Naive thymus-derived CD4-positive, alpha-beta T cell (primary cell): ENCODE results near the gene OGFR. TPM values are rescaled to one million over a fixed set of nuclear protein-coding genes. Genes with fewer than 3 reads are reported as not detected.

ENCODE experiments used
- ATAC-seq: fragments of 150-1000 bp; cut with Tn5 transposase; 2 replicates; pipeline ENCODE4 v1.10.0; 2021; ENCODE audit warnings: mild to moderate bottlenecking, moderate library complexity
- CTCF ChIA-PET: fragments of 350-600 bp; sonication (Branson Sonifier 250); formaldehyde crosslinking; loops from one replicate; lab custom pipeline; 2021; ENCODE audit warnings: antibody characterized with exemption; lab: Charles Lee
- POLR2A ChIA-PET: fragments of 350-600 bp; sonication (Branson Sonifier 250); formaldehyde crosslinking; loops from one replicate; lab custom pipeline; 2021; ENCODE audit warnings: antibody characterized with exemption, inconsistent platforms; lab: Charles Lee
- DNase-seq, 9 donors: peaks; one replicate each; pipeline versions ENCODE4 v3.0.0 to v3.0.0-alpha.2; 2020 to 2022; ENCODE audit warnings: mixed read lengths in 1 of 9
- H3K27ac ChIP-seq: one replicate; pipeline ENCODE4 v1.7.0; 2013; ENCODE audit warnings: mild to moderate bottlenecking, low read depth, low read length, moderate library complexity
- H3K27me3 ChIP-seq, 2 donors: one replicate each; pipeline ENCODE4 v1.7.0; 2013; ENCODE audit warnings: low read length in 2 of 2, mild to moderate bottlenecking in 2 of 2, moderate library complexity in 2 of 2; ENCODE audit not compliant: control insufficient read depth in 2 of 2, insufficient read depth in 2 of 2
- H3K36me3 ChIP-seq, 3 experiments: 1 replicate in 2 of 3; 2 replicates in 1 of 3; pipeline ENCODE4 v1.7.0; 2013; ENCODE audit warnings: low read length in 3 of 3, mild to moderate bottlenecking in 3 of 3, moderate library complexity in 1 of 3; ENCODE audit not compliant: insufficient read depth in 3 of 3, control insufficient read depth in 2 of 3
- H3K4me1 ChIP-seq, 2 donors: one replicate each; pipeline ENCODE4 v1.7.0; 2013; ENCODE audit warnings: low read length in 2 of 2, mild to moderate bottlenecking in 2 of 2, moderate library complexity in 1 of 2; ENCODE audit not compliant: control insufficient read depth in 2 of 2, insufficient read depth in 2 of 2
- H3K4me3 ChIP-seq: 2 replicates; pipeline ENCODE4 v1.7.0; 2013; ENCODE audit warnings: mild to moderate bottlenecking, low read length
- H3K9me3 ChIP-seq, 3 experiments: 1 replicate in 2 of 3; 2 replicates in 1 of 3; pipeline ENCODE4 v1.7.0; 2013; ENCODE audit warnings: low read length in 3 of 3; ENCODE audit not compliant: control insufficient read depth in 2 of 3
- H3K27ac Mint-ChIP-seq, 9 donors: one replicate each; pipeline ENCODE4 v1.8.0; 2020 to 2022; ENCODE audit warnings: mixed read lengths in 9 of 9, mild to moderate bottlenecking in 8 of 9, moderate library complexity in 5 of 9, inconsistent platforms in 2 of 9
- H3K27me3 Mint-ChIP-seq, 5 donors: one replicate each; pipeline ENCODE4 v1.8.0; 2021 to 2022; ENCODE audit warnings: mixed read lengths in 5 of 5, mild to moderate bottlenecking in 1 of 5
- H3K36me3 Mint-ChIP-seq, 5 donors: one replicate each; pipeline ENCODE4 v1.8.0; 2020 to 2022; ENCODE audit warnings: mixed read lengths in 5 of 5, mild to moderate bottlenecking in 3 of 5, inconsistent platforms in 1 of 5
- H3K4me1 Mint-ChIP-seq, 7 donors: one replicate each; pipeline ENCODE4 v1.8.0; 2020 to 2022; ENCODE audit warnings: mixed read lengths in 7 of 7, mild to moderate bottlenecking in 3 of 7, inconsistent platforms in 1 of 7
- H3K4me3 Mint-ChIP-seq, 10 donors: one replicate each; pipeline ENCODE4 v1.8.0; 2020 to 2022; ENCODE audit warnings: mild to moderate bottlenecking in 10 of 10, mixed read lengths in 10 of 10, moderate library complexity in 6 of 10, inconsistent platforms in 2 of 10
- H3K9me3 Mint-ChIP-seq, 11 donors: one replicate each; pipeline ENCODE4 v1.8.0; 2020 to 2022; ENCODE audit warnings: mixed read lengths in 11 of 11, mild to moderate bottlenecking in 4 of 11, inconsistent platforms in 1 of 11, moderate library complexity in 1 of 11
- intact Hi-C, 2 donors: fragments of 100-400 bp; cut with micrococcal nuclease; formaldehyde crosslinking; loops; one replicate each; pipeline ENCODE4 v1.15.1; 2023
- polyA plus RNA-seq, 2 donors: library from polyadenylated mRNA; unstranded; fragments of 300-500 nt; fragmentation: Illumina TruSeq; gene quantifications; one replicate each; pipeline ENCODE4 v1.2.3, GENCODE V29; 2021
- total RNA-seq, 6 experiments: library from RNA in 5 of 6; stranded (reverse) in 5 of 6; gene quantifications; 1 replicate in 5 of 6; 2 replicates in 1 of 6; pipeline ENCODE4 v1.2.3 and lab custom pipeline; 2021 to 2026

OGFR gene
- total and polyA plus RNA-seq, 7 experiments from 2014 or later: 34.5 to 82.7 (median 69.6) TPM

DNA sequence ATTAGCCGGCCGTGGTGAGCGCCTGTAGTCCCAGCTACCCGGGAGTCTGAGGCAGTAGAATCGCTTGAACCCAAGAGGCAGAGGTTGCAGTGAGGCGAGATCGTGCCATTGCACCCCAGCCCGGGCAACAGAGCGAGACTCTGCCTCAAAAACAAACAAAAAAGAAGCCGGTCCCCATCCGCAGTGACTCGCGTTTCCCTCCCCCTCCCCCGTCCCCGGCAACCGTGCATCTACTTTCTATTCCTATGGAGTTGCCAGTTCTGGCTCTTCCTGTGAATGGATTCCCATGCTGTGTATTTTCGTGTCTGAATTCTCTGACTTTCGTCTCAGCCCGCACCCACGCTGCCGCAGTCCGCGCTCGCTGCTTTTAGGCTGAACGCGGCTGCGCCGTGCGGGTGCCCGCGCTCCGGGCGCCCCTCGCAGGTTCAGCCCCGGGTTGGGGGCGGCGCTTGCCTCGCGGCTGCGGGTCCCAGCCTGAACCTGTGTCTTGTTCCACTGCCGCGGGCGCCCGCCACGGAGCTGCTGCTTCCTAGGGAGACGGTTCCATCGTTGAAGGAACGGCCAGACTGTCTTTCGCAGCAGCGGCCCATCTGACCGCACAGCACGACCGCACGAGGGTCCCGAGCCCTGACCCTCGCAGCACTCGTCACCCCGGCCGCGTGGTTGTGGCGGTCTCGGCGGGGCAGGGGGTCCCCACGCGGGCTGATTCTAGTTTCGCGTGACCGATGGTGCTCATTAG lies 9.4 kb upstream of the OGFR start:
- POLR2A ChIA-PET: interaction anchor here (0.9 to 4.6 kb wide), 22 partner anchors 9 to 409 kb away, joined by 3 to 65 read pairs (median 8); partner anchors contain the start of genes GID8, OGFR, RPS21 and SLCO4A1

DNA sequence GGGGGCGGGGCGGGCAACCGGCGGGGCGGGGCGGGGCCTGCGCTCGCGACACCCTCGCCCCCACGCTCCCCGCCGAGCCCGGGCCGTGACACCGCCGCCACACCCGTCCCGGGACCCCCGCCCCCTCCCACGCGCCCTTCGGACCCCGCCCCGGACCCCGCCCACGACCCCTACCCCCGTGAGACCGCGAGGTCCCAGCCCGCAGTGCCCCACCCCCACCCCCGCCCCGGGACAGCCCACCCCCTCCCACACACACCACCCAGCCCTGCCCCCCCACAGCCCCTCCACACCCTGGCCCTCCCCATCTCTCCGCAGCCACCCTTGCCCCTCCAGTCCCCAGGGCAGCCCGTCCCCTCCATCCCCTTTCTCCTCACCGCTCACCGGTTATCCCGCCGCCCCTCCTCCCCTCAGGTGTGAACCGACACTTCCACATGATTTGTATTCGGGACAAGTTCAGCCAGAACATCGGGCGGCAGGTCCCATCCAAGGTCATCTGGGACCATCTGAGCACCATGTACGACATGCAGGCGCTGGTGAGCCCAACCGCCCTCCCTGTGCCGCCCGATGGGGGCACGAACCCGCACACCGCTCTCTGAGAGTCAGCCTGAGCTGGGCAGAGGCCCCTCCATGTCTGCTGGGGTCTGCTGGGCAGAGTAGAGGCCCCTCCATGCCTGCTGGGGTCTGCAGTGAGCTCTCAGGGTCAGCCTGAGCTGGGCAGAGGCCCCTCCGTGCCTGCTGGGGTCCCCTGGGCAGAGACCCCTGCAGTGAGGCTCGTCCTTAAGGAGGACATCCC lies 7.7 kb upstream of the OGFR start:
- peak overlapping the region; percentile 47 to 90 (median 82) for H3K4me3 Mint-ChIP-seq

More for the DNA sequence above, 9.4 kb upstream of the OGFR start:
- peak overlapping the region; percentile 80 for H3K27ac ChIP-seq
- peaks cover 0 to 13% (median 8%) of the 10 kb centered on the region in 5 donors for H3K36me3 Mint-ChIP-seq
- DNase-seq (peak; percentile 54 to 79 (median 71)), ATAC-seq (no peak)
- peak overlapping the region; percentile 78 for H3K4me3 ChIP-seq
- H3K36me3 ChIP-seq: peaks cover 0 to 26% (median 0%) of the 10 kb centered on the region in 3 experiments
- intact Hi-C loops: loop anchor here (2.0 to 10.0 kb wide), 5 partner anchors 132 to 940 kb away; partner anchors contain the start of genes DIDO1 (in 1 of the 2), GMEB2 (in 1 of the 2), LIME1 (in 1 of the 2) and PPDPF (in 1 of the 2)
- H3K27ac Mint-ChIP-seq: peak overlapping the region; percentile 84 to 97 (median 91)
- H3K9me3 Mint-ChIP-seq: peaks cover 0 to 5% (median 0%) of the 10 kb centered on the region in 11 donors
- no peaks in the 10 kb centered on the region for H3K9me3 ChIP-seq
- H3K4me1 Mint-ChIP-seq: peaks cover 26 to 47% (median 41%) of the 10 kb centered on the region in 7 donors
- no peaks in the 10 kb centered on the region for H3K27me3 ChIP-seq
- H3K4me1 ChIP-seq: peaks cover 15 to 24% of the 10 kb centered on the region in 2 donors
- CTCF ChIA-PET: interaction anchor here (1.1 to 2.9 kb wide), 4 partner anchors 13 to 296 kb away, joined by 3 to 15 read pairs (median 4); no protein-coding TSS in a partner anchor
- peaks cover 0 to 3% (median 0%) of the 10 kb centered on the region in 5 donors for H3K27me3 Mint-ChIP-seq
- peak overlapping the region; percentile 78 to 95 (median 88) for H3K4me3 Mint-ChIP-seq

DNA sequence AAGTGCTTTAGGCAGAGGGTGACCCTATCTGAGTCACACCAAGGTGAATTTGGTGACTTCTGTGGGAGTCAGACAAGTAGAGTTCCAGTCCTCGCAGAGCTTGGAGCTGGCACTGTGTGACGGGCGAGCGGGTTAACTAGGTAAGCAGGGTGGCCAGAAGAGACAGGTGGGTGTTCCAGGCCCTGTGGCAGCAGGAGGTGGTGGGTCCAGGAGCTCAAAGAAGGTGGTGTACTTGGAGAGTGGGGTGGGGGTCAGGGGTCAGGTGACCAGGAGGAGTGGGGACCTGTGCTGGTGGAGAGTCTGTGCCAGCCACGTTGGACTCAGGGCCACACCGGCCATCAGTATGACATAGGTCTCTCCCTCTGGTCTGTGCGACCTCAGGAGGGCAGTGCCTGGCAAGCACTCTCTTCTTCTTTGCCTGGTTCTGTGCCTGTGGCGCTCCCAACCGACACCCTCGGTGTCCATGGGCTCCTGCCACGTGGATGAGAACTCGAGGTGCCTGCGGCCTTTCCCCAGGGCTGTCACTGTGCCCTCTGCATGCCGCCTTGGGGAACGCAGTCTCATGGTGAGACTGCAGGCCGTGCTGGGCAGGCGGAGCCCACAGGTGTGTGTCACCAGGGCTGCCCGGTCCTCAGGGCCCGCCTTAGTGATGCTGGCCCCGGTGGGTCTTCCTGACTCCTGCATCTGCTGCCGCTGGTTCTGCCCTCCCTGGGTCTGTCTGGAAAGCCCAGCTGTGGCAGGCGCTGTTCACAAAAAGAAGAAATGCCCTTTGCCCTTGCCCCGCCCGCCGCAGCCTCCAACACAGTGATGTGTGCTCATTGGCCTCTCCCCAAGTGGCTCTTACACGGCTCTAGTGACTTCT lies 6.7 kb upstream of the OGFR start:
- Mint-ChIP-seq H3K27me3 (no peaks in the 10 kb centered on the region), H3K27ac (peak overlapping the region; percentile 31 to 88 (median 77)), H3K9me3 (peaks cover 0 to 5% (median 0%) of the 10 kb centered on the region in 11 donors), H3K36me3 (peaks cover 0 to 14% (median 8%) of the 10 kb centered on the region in 5 donors), H3K4me1 (peaks cover 21 to 37% (median 31%) of the 10 kb centered on the region in 7 donors), H3K4me3 (peak overlapping the region; percentile 47 to 90 (median 82))
- Histone ChIP-seq H3K9me3 (no peaks in the 10 kb centered on the region), H3K27me3 (no peaks in the 10 kb centered on the region), H3K4me1 (peaks cover 12 to 13% of the 10 kb centered on the region in 2 donors), H3K27ac (no peak overlapping the region), H3K36me3 (peaks cover 0 to 40% (median 0%) of the 10 kb centered on the region in 3 experiments), H3K4me3 (no peak overlapping the region)
- ChIA-PET POLR2A (interaction anchor here (0.6 to 1.2 kb wide), 4 partner anchors 65 to 372 kb away, joined by 3 read pairs; no protein-coding TSS in a partner anchor), CTCF (interaction anchor here (2.9 kb wide), 1 partner anchor 11 kb away, joined by 15 read pairs; no protein-coding TSS in a partner anchor)
- intact Hi-C loops: loop anchor here (2.0 to 10.0 kb wide), 4 partner anchors 419 to 937 kb away; partner anchors contain the start of genes GMEB2 (in 1 of the 2), LIME1 (in 1 of the 2), PPDPF (in 1 of the 2) and SLC2A4RG (in 1 of the 2)
- no peak for ATAC-seq
- DNase-seq: no peak

More for the DNA sequence above, 7.7 kb upstream of the OGFR start:
- no peak for DNase-seq
- H3K36me3 Mint-ChIP-seq: peaks cover 0 to 14% (median 8%) of the 10 kb centered on the region in 5 donors
- peaks cover 23 to 40% (median 34%) of the 10 kb centered on the region in 7 donors for H3K4me1 Mint-ChIP-seq
- Histone ChIP-seq H3K27me3 (no peaks in the 10 kb centered on the region), H3K36me3 (peaks cover 0 to 40% (median 0%) of the 10 kb centered on the region in 3 experiments), H3K4me1 (peaks cover 12 to 16% of the 10 kb centered on the region in 2 donors), H3K27ac (peak overlapping the region; percentile 80), H3K4me3 (no peak overlapping the region), H3K9me3 (no peaks in the 10 kb centered on the region)
- peak overlapping the region in 8 of 9 donors; percentile 24 to 88 (median 76) for H3K27ac Mint-ChIP-seq
- no peaks in the 10 kb centered on the region for H3K27me3 Mint-ChIP-seq
- POLR2A ChIA-PET: interaction anchor here (0.7 to 4.6 kb wide), 13 partner anchors 7 to 410 kb away, joined by 3 to 65 read pairs (median 4); partner anchors contain the start of genes OGFR and RPS21
- peaks cover 0 to 5% (median 0%) of the 10 kb centered on the region in 11 donors for H3K9me3 Mint-ChIP-seq
- intact Hi-C loops: loop anchor here (1.0 to 10.0 kb wide), 6 partner anchors 420 to 938 kb away; partner anchors contain the start of genes ADRM1 (in 1 of the 2), GMEB2 (in 1 of the 2), LIME1 (in 1 of the 2) and LSM14B (in 1 of the 2)
- CTCF ChIA-PET: interaction anchor here (1.0 to 2.9 kb wide), 2 partner anchors 12 to 111 kb away, joined by 3 to 15 read pairs; no protein-coding TSS in a partner anchor
- no peak for ATAC-seq

DNA sequence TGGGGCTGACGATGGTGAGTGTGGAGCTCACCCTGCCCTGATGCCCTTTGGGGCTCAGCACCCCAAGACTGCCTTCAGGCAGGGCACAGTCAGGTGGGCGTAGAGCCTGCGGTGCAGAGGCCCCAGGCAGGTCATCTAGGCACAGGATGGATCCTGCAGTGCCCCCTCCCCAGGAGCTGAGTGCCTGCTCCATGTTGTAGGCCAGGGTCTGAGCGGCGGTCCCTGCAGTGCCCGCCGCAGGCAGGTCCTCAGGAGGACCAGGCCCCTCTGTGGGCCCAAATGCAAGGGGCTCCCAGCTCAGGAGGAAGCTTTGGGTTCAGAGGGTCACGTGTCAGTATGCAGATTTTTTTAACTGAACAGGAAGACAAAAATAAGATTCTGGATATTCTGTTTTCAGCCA lies 5.6 kb upstream of the OGFR start:
- ChIA-PET POLR2A (no interaction called here), CTCF (no interaction called here)
- no peak for ATAC-seq

DNA sequence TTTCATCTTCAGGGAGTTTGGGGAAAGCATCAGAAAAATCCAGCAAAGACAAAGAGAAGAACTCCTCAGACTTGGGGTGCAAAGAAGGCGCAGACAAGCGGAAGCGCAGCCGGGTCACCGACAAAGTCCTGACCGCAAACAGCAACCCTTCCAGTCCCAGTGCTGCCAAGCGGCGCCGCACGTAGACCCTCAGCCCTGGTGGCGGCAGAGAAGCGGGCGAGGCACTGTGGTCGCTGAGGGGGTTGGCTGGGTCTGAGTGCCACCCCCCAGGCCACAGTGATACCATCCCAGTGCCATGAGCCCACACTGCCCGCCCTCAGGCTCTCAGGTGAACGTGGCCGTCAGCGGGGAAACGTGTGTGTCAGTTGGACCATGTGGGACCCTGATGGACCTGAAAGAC lies 5.2 kb upstream of the OGFR start:
- Histone ChIP-seq H3K36me3 (peaks cover 0 to 40% (median 0%) of the 10 kb centered on the region in 3 experiments), H3K27ac (no peak overlapping the region), H3K4me3 (no peak overlapping the region), H3K4me1 (peaks cover 9 to 11% of the 10 kb centered on the region in 2 donors), H3K27me3 (no peaks in the 10 kb centered on the region), H3K9me3 (no peaks in the 10 kb centered on the region)
- intact Hi-C loops: loop anchor here (5.0 to 10.0 kb wide), 3 partner anchors 723 to 935 kb away; partner anchors contain the start of genes GMEB2 (in 1 of the 2), LIME1 (in 1 of the 2), PPDPF (in 1 of the 2) and SLC2A4RG (in 1 of the 2)
- peaks cover 0 to 5% (median 0%) of the 10 kb centered on the region in 11 donors for H3K9me3 Mint-ChIP-seq
- CTCF ChIA-PET: no interaction called here
- POLR2A ChIA-PET: no interaction called here
- no peaks in the 10 kb centered on the region for H3K27me3 Mint-ChIP-seq
- H3K27ac Mint-ChIP-seq: peak overlapping the region in 2 of 9 donors; percentile 41 to 60
- DNase-seq (no peak), ATAC-seq (no peak)
- H3K4me1 Mint-ChIP-seq: peaks cover 23 to 43% (median 30%) of the 10 kb centered on the region in 7 donors
- peak overlapping the region in 3 of 10 donors; percentile 2 to 59 (median 8) for H3K4me3 Mint-ChIP-seq
- H3K36me3 Mint-ChIP-seq: peaks cover 0 to 14% (median 8%) of the 10 kb centered on the region in 5 donors

More for the DNA sequence above, 5.6 kb upstream of the OGFR start:
- H3K27ac Mint-ChIP-seq: peak overlapping the region in 2 of 9 donors; percentile 41 to 60
- Histone ChIP-seq H3K4me1 (peaks cover 7 to 9% of the 10 kb centered on the region in 2 donors), H3K27ac (no peak overlapping the region), H3K36me3 (peaks cover 0 to 40% (median 0%) of the 10 kb centered on the region in 3 experiments), H3K4me3 (no peak overlapping the region), H3K27me3 (no peaks in the 10 kb centered on the region), H3K9me3 (no peaks in the 10 kb centered on the region)
- H3K4me1 Mint-ChIP-seq: peaks cover 20 to 41% (median 27%) of the 10 kb centered on the region in 7 donors
- no peak overlapping the region for H3K4me3 Mint-ChIP-seq
- no peak for DNase-seq
- intact Hi-C loops: loop anchor here (5.0 to 10.0 kb wide), 3 partner anchors 723 to 936 kb away; partner anchors contain the start of genes GMEB2 (in 1 of the 2), LIME1 (in 1 of the 2), PPDPF (in 1 of the 2) and SLC2A4RG (in 1 of the 2)
- peaks cover 0 to 5% (median 0%) of the 10 kb centered on the region in 11 donors for H3K9me3 Mint-ChIP-seq
- peaks cover 0 to 14% (median 8%) of the 10 kb centered on the region in 5 donors for H3K36me3 Mint-ChIP-seq
- H3K27me3 Mint-ChIP-seq: no peaks in the 10 kb centered on the region
